Cardiac muscle cell (in vitro differentiated cells and primary cell): ENCODE results near the gene NCR3LG1. TPM values are rescaled to one million over a fixed set of nuclear protein-coding genes. Genes with fewer than 3 reads are reported as not detected.

Experiments
- DNase-seq, 2 donors: peaks; one replicate each; pipeline versions ENCODE4 v3.0.0 to v3.0.0-alpha.2; 2010 to 2017; ENCODE audit warnings: low read depth in 1 of 2, low spot score in 1 of 2
- H3K27ac ChIP-seq: fragments of 200-600 bp; sonication (generic); 2 replicates; pipeline ENCODE4 v1.5.1; 2016
- H3K27me3 ChIP-seq: fragments of 200-600 bp; sonication (generic); 2 replicates; pipeline ENCODE4 v1.6.0; 2016; ENCODE audit warnings: control low read depth
- H3K36me3 ChIP-seq: fragments of 200-600 bp; sonication (generic); 2 replicates; pipeline ENCODE4 v1.5.1; 2016; ENCODE audit warnings: control low read depth
- H3K4me1 ChIP-seq: fragments of 200-600 bp; sonication (generic); 2 replicates; pipeline ENCODE4 v1.8.1; 2017; ENCODE audit warnings: low read depth, mild to moderate bottlenecking, mixed run types
- H3K4me3 ChIP-seq: fragments of 200-600 bp; sonication (generic); 2 replicates; pipeline ENCODE4 v1.5.1; 2016; ENCODE audit warnings: mild to moderate bottlenecking
- H3K9me3 ChIP-seq: fragments of 200-600 bp; sonication (generic); 2 replicates; pipeline ENCODE4 v1.5.1; 2017; ENCODE audit warnings: low read depth, mild to moderate bottlenecking, control low read depth
- polyA plus RNA-seq: library from polyadenylated mRNA; unstranded; fragments of >200 nt; fragmentation: Nextera tagmentation; extraction: Ambion mirVana; gene quantifications from 2 replicates; pipeline ENCODE4 v1.2.1, GENCODE V29; 2016
- total RNA-seq: library from RNA; depleted of rRNA; stranded (reverse); fragments of >200 nt; gene quantifications from 2 replicates; pipeline ENCODE4 v1.2.3, GENCODE V29; 2016
- TF ChIP-seq, protein P1 (sequence below): IDR thresholded peaks from 2 replicates; pipeline ENCODE4 v1.5.1; 2012; ENCODE audit warnings: low read depth, mild to moderate bottlenecking, low read length

NCR3LG1 gene
- total and polyA plus RNA-seq, 2 experiments from 2014 or later = 2.7 to 7.6 TPM

DNA sequence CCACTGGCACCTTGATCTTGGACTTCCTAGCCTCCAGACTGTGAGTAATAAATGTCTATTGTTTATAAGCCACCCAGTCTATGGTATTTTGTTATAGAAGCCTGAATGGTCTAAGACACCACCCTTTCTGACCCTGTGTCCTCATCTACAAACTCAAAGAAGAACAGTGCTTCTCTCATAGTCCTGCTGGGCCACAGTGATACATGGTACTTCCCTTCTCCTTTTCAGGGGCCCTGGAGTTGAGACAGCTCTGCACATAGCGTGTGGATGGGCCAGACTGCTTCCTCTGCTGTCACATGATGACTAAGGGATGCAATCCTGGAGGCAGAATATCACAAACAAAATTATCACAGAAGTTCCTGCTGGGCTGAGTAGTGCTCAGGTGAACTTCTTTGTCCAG is 31.9 kb downstream of the NCR3LG1 start:
- Histone ChIP-seq H3K4me1 (peaks cover 7% of the 10 kb centered on the region), H3K9me3 (no peaks in the 10 kb centered on the region), H3K27ac (no peak overlapping the region), H3K27me3 (no peaks in the 10 kb centered on the region), H3K36me3 (no peaks in the 10 kb centered on the region), H3K4me3 (no peak overlapping the region)
- TF ChIP-seq, protein P1, sequence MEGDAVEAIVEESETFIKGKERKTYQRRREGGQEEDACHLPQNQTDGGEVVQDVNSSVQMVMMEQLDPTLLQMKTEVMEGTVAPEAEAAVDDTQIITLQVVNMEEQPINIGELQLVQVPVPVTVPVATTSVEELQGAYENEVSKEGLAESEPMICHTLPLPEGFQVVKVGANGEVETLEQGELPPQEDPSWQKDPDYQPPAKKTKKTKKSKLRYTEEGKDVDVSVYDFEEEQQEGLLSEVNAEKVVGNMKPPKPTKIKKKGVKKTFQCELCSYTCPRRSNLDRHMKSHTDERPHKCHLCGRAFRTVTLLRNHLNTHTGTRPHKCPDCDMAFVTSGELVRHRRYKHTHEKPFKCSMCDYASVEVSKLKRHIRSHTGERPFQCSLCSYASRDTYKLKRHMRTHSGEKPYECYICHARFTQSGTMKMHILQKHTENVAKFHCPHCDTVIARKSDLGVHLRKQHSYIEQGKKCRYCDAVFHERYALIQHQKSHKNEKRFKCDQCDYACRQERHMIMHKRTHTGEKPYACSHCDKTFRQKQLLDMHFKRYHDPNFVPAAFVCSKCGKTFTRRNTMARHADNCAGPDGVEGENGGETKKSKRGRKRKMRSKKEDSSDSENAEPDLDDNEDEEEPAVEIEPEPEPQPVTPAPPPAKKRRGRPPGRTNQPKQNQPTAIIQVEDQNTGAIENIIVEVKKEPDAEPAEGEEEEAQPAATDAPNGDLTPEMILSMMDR = no peak
- DNase-seq = no peak

DNA sequence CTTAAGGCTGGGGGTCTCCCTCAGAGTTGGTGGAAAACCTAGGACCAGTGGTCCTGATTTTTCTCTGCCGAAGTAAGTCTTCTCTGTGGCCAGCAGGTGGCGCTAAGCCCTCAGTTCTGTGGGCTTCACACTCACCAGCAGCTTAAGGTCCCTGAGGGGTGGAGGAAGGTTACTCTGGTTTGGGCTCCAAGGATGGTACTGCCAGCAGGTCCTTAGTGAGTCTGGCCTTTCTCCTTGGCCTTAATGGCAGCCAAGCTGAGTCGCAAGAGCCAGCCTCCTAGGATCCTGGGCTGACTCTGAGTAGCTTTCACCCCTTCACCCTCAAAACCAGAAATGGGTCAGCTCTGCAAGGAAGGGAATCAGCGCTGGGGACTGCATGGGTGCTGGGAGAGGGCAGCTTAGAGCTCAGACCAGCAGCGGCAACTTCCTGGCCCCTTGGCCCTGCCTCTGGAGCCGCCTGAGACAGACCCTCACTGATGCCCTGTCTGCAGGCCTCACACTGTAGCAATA is 32.5 kb downstream of the NCR3LG1 start:
- TF ChIP-seq, protein P1 = peak; percentile 94
- H3K36me3 ChIP-seq = no peaks in the 10 kb centered on the region
- H3K4me3 ChIP-seq = no peak overlapping the region

DNA sequence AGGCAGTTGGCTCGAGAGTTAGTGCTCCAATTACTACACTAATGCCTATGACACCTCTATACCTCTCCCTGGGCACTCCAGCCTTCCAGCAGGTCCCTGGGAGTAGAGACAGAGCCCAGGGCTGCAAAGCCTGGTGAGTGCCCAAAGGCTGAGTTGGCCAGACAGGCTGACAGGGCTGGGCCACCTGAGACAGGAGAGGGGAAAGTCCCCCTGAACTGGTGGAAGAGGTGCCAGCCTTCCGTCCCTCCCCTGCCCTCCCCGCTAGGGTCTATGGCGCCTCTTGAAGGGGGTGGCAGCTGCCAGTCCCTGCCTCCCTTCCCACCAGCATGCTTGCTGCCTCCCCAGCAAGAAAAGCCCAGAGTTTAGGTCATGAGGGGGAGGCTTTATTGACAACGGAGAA is 33.9 kb downstream of the NCR3LG1 start:
- Histone ChIP-seq H3K4me3 (no peak overlapping the region), H3K9me3 (no peaks in the 10 kb centered on the region), H3K36me3 (no peaks in the 10 kb centered on the region), H3K4me1 (peaks cover 7% of the 10 kb centered on the region), H3K27ac (peak overlapping the region; percentile 88), H3K27me3 (no peaks in the 10 kb centered on the region)
- no peak for DNase-seq
- TF ChIP-seq, protein P1 = no peak

More for the DNA sequence above, 32.5 kb downstream of the NCR3LG1 start:
- peak; percentile 89 to 93 for DNase-seq
- Histone ChIP-seq H3K27ac (no peak overlapping the region), H3K4me1 (peaks cover 7% of the 10 kb centered on the region), H3K27me3 (no peaks in the 10 kb centered on the region), H3K9me3 (no peaks in the 10 kb centered on the region)

DNA sequence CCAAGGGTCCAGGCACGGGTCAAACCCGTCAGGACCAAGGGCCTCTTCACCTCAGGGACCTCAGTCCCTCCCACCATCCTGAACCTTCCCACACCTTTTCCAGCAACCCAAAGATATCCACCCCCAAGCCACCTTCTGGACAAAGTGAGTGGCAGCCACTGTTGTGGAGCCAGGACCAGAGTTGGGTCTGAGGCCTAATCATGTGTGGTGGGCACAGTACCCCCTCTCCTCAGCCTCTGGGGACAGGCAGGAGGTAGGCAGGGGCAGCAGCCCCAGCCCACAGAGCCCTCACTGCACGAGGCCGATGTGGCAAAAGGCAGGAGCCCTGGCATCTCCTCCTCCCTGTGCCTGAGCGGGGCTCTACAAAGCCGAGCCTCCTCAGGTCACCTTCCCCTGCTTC is 34.3 kb downstream of the NCR3LG1 start:
- no peaks in the 10 kb centered on the region for H3K27me3 ChIP-seq
- peak overlapping the region; percentile 88 for H3K27ac ChIP-seq
- TF ChIP-seq, protein P1 = no peak
- DNase-seq = no peak
- H3K36me3 ChIP-seq = no peaks in the 10 kb centered on the region
- peaks cover 7% of the 10 kb centered on the region for H3K4me1 ChIP-seq
- no peaks in the 10 kb centered on the region for H3K9me3 ChIP-seq
- no peak overlapping the region for H3K4me3 ChIP-seq

DNA sequence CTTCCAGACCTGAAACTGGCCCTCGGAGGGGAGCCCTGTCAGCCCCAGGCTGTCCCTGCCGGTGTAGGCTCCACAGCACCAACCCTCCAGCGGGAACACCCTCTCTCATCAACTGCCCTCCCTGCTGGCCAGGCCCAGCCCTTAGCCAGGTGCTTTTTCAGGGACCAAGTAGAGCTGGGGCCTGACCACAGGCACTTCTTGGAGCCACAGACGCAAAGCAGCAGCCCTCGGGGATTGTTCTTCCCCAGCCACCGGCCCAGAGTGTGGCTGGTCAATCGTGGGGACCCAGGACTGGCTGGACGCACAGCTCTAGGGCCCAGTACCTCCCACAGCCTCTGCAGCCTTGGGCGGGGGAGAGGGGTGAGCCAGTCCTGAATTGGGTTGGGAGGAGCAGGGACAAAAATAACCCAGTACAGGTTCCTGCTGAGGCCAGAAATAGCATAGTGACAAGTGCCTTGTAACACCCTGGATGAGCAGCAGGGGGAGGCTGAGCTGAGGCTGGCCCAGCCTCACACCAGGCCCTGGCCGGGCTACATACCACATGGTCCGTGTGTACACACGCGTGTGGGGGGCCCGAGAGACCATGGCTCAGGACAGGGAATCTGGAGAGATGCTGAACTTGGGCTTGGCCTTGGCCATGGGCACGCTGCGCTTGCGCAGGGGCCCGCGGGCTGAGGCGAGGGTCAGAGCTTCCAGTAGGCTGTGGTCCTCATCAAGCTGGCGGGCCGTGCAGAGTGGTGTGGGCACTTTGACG is 34.9 kb downstream of the NCR3LG1 start:
- Histone ChIP-seq H3K36me3 (no peaks in the 10 kb centered on the region), H3K9me3 (no peaks in the 10 kb centered on the region), H3K4me3 (no peak overlapping the region), H3K4me1 (peaks cover 7% of the 10 kb centered on the region), H3K27me3 (no peaks in the 10 kb centered on the region), H3K27ac (peak overlapping the region; percentile 88)
- TF ChIP-seq, protein P1 = peak; percentile 67
- peak; percentile 60 to 90 for DNase-seq
